ENCODE measurements around the gene HP. TPM values are rescaled to one million over a fixed set of nuclear protein-coding genes. Genes with fewer than 3 reads are reported as not detected.

The HP gene
- total and polyA plus RNA-seq, 2 of the 8 experiments (the other 6 are each of a cell fraction or from before 2014, with no cell fraction given), result not detected

- Histone ChIP-seq H4K5ac (ENCODE audit: insufficient read length, low read depth, low read length) (peak within 1 kb of the TSS; percentile 37), H3K4me1 (replicated peaks in 1 of 4; ENCODE audit: control insufficient read depth in 3 of 4, insufficient read depth in 4 of 4, low read length in 3 of 4) (peaks cover 0 to 6% (median under 1%) of the 10 kb centered on the region in 4 experiments; a peak in 2 of 7 replicates), H2AFZ (ENCODE audit: low read length) (peak within 1 kb of the TSS; percentile 79), H2BK5ac (ENCODE audit: low read depth, low read length) (peak within 1 kb of the TSS; percentile 69; the same call in 1 of the 2 replicates), H3K9me3 (ENCODE audit: insufficient read depth in 2 of 2, low read depth in 1 of 2, low read length in 1 of 2) (no peaks in the 10 kb centered on the region), H4K20me1 (replicated peaks in 1 of 2; ENCODE audit: control insufficient read depth in 1 of 2, insufficient read depth in 2 of 2, low read length in 2 of 2) (peaks cover 2 to 5% of the 10 kb centered on the region in 2 experiments), H2BK15ac (ENCODE audit: low read length) (no peak within 1 kb of the TSS), H3K56ac (replicated peaks; ENCODE audit: insufficient read length, low read depth, low read length) (peak within 1 kb of the TSS; percentile 70), H4K91ac (replicated peaks; ENCODE audit: insufficient read length, low read length) (peak within 1 kb of the TSS; percentile 58), H3K9ac (replicated peaks in 1 of 4; ENCODE audit: extremely low read depth in 1 of 4, low read depth in 3 of 4, low read length in 3 of 4) (peak within 1 kb of the TSS; percentile 76 to 91 (median 88)), H3K79me2 (ENCODE audit: control insufficient read depth in 1 of 2, insufficient read depth in 2 of 2, low read length in 2 of 2) (peaks cover 4 to 44% of the 10 kb centered on the region in 2 experiments), H3K4ac (replicated peaks; ENCODE audit: insufficient read length, low read depth, low read length) (peak within 1 kb of the TSS; percentile 50), H4K8ac (ENCODE audit: extremely low read depth, insufficient read depth, low read length) (peak within 1 kb of the TSS; percentile 94), H3K36me3 (ENCODE audit: control insufficient read depth in 2 of 4, insufficient read depth in 4 of 4, low read length in 3 of 4) (peaks cover 3 to 32% (median 19%) of the 10 kb centered on the region in 4 experiments; a peak in 7 of 8 replicates), H3K23me2 (ENCODE audit: low read depth, low read length) (peaks cover 8% of the 10 kb centered on the region; the same call in 1 of the 2 replicates), H3K14ac (ENCODE audit: insufficient read length) (no peak within 1 kb of the TSS), H3K4me2 (ENCODE audit: insufficient read depth in 1 of 2, low read depth in 2 of 2, low read length in 2 of 2) (peak within 1 kb of the TSS; percentile 85 to 92), H2AK5ac (ENCODE audit: low read depth, low read length) (peak within 1 kb of the TSS; percentile 75), H2BK12ac (ENCODE audit: low read depth, low read length) (peak within 1 kb of the TSS; percentile 41; the same call in 1 of the 2 replicates), H3K4me3 (ENCODE audit: extremely low read depth in 1 of 4, insufficient read depth in 2 of 4, low read depth in 3 of 4, low read length in 4 of 4) (peak within 1 kb of the TSS; percentile 93 to 100 (median 98)), H3K27me3 (replicated peaks in 1 of 4; ENCODE audit: control insufficient read depth in 3 of 4, extremely low read depth in 1 of 4, insufficient read depth in 3 of 4, low read length in 3 of 4) (no peaks in the 10 kb centered on the region), H2BK120ac (replicated peaks; ENCODE audit: low read depth, low read length) (no peak within 1 kb of the TSS), H3K79me1 (ENCODE audit: low read depth, low read length) (peaks cover 6% of the 10 kb centered on the region), H3K18ac (ENCODE audit: extremely low read depth, low read length) (0 out of 2 replicates have a peak within 1 kb of the TSS, but pooled peaks have one; percentile 38), H2BK20ac (ENCODE audit: low read length) (no peak within 1 kb of the TSS), H3K27ac (ENCODE audit: low read depth, low read length) (peak within 1 kb of the TSS; percentile 93), H3K23ac (ENCODE audit: insufficient read length) (no peak within 1 kb of the TSS)
- peak; percentile 85 to 94 for DNase-seq (ENCODE audit: low read depth in 1 of 2, low spot score in 2 of 2)
- FAIRE-seq, result peak; percentile 81
- WGBS, 2 experiments (ENCODE audit: extremely low coverage in 1 of 2, insufficient coverage in 1 of 2, insufficient read length in 1 of 2, insufficient replicate concordance in 2 of 2, low coverage in 1 of 2, low lambda C conversion rate in 2 of 2, missing lambda C conversion rate in 1 of 2), result 3% methylated on average over 42 of the region's 43 CpGs; no CpG with 5 or more reads in 1 of the 2 experiments
- ChIA-PET POLR2A (ENCODE audit: partially characterized antibody) (interaction anchor here (0.6 to 4.7 kb wide), 21 partner anchors 9 to 1084 kb away, joined by 3 to 23 read pairs (median 3); no protein-coding TSS in a partner anchor), CTCF (ENCODE audit: partially characterized antibody) (interaction anchor here (0.9 to 11.4 kb wide), 5 partner anchors 20 to 30 kb away, joined by 3 to 108 read pairs (median 4); partner anchors contain the start of gene HPR)
- 0 out of 2 replicates have a peak, but pooled peaks have one; percentile 6 for TF ChIP-seq TCF12 (IDR thresholded peaks at IDR 0.05; ENCODE audit: low read depth, low read length)
- no peak for TF ChIP-seq CTBP2 (IDR thresholded peaks at IDR 0.05; ENCODE audit: borderline replicate concordance, insufficient read depth, insufficient read length, low read length)
- no peak for TF ChIP-seq CBX5 (IDR thresholded peaks at IDR 0.05; ENCODE audit: low read depth, low read length)
- TF ChIP-seq PHF8 (conservative IDR thresholded peaks at IDR 0.05; ENCODE audit: low read depth, low read length), result peak; percentile 92
- TF ChIP-seq SUZ12 (IDR thresholded peaks at IDR 0.05; ENCODE audit: low read length), result no peak
- TF ChIP-seq HDAC2 (IDR thresholded peaks at IDR 0.05; ENCODE audit: borderline replicate concordance in 1 of 2, low read depth in 2 of 2, low read length in 2 of 2), result peak; percentile 36 to 51; a peak in 2 of 4 replicates
- TF ChIP-seq RNF2 (IDR thresholded peaks at IDR 0.05; ENCODE audit: borderline replicate concordance, low read depth, low read length, missing control alignments, poor library complexity, severe bottlenecking), result no peak
- no peak for TF ChIP-seq CEBPB (IDR thresholded peaks at IDR 0.05; ENCODE audit: low read depth, low read length)
- no peak for TF ChIP-seq E2F6 (IDR thresholded peaks at IDR 0.05)
These were observed 39.4 kb downstream of the HP start, which contains the start of the genes DHX38 and TXNL4B for GRCh38 chr16:72093448-72094265. TSS of gene DHX38 (plus strand) at chr16:72093847. CDS start at chr16:72096158, 2,311 bp downstream. TSS of gene TXNL4B (minus strand) at chr16:72093620. CDS start at chr16:72090749, 2,871 bp downstream.

Data from H1 (cell line).